WTC11 (cell line): ENCODE data around the gene TYRO3. TPM values are rescaled to one million over a fixed set of nuclear protein-coding genes. Genes with fewer than 3 reads are reported as not detected.

ENCODE experiments used
- ATAC-seq: fragments of 200-7000 bp; cut with Tn5 transposase; 2 replicates; pipeline ENCODE4 v1.10.0; 2021; ENCODE audit warnings: mild to moderate bottlenecking, moderate library complexity
- CTCF ChIA-PET: fragments of 300-600 bp; sonication (Branson Sonifier 250); formaldehyde crosslinking; loops from one replicate; lab custom pipeline; 2021; ENCODE audit warnings: antibody characterized with exemption; lab: Charles Lee
- POLR2A ChIA-PET: fragments of 350-600 bp; sonication (Branson Sonifier 250); formaldehyde crosslinking; loops from one replicate; lab custom pipeline; 2021; ENCODE audit warnings: antibody characterized with exemption; lab: Charles Lee
- DNase-seq: peaks from one replicate; pipeline ENCODE4 v3.0.0; 2021; ENCODE audit warnings: low spot score
- H3K27ac Mint-ChIP-seq: 2 replicates; pipeline ENCODE4 v1.8.0; 2021; ENCODE audit warnings: mixed read lengths
- H3K27me3 Mint-ChIP-seq: 2 replicates; pipeline ENCODE4 v1.8.0; 2021; ENCODE audit warnings: low read depth, mild to moderate bottlenecking, moderate library complexity, mixed read lengths
- H3K36me3 Mint-ChIP-seq: 2 replicates; pipeline ENCODE4 v1.8.0; 2021; ENCODE audit warnings: mixed read lengths
- H3K4me1 Mint-ChIP-seq: 2 replicates; pipeline ENCODE4 v1.8.0; 2022; ENCODE audit warnings: mixed read lengths
- H3K4me3 Mint-ChIP-seq: 2 replicates; pipeline ENCODE4 v1.8.0; 2021; ENCODE audit warnings: mild to moderate bottlenecking, moderate library complexity, mixed read lengths
- H3K9me3 Mint-ChIP-seq: 2 replicates; pipeline ENCODE4 v1.8.0; 2021; ENCODE audit warnings: mixed read lengths
- CREM ChIP-seq: sonication (generic); formaldehyde crosslinking; IDR thresholded peaks from 2 replicates; pipeline ENCODE4 v1.8.1; 2022; ENCODE audit warnings: mild to moderate bottlenecking, missing genetic modification reagents, moderate library complexity
- ELF4 ChIP-seq: sonication (generic); formaldehyde crosslinking; IDR thresholded peaks from 2 replicates; pipeline ENCODE4 v1.8.1; 2022; ENCODE audit warnings: low read depth, mild to moderate bottlenecking, moderate library complexity, missing genetic modification reagents
- FOXK1 ChIP-seq: sonication (generic); formaldehyde crosslinking; IDR thresholded peaks from 2 replicates; pipeline ENCODE4 v1.8.0; 2022; ENCODE audit warnings: mild to moderate bottlenecking, moderate library complexity, missing genetic modification reagents
- GTF2I ChIP-seq: fragments of 250-450 bp; sonication (Bioruptor Pico); conservative IDR thresholded peaks from 2 replicates; pipeline ENCODE4 v1.4.0; 2021; ENCODE audit warnings: mild to moderate bottlenecking
- HMGA2 ChIP-seq: fragments of 250-450 bp; sonication (Bioruptor Pico); IDR thresholded peaks from 2 replicates; pipeline ENCODE4 v1.4.0; 2021; ENCODE audit warnings: mild to moderate bottlenecking, moderate library complexity
- IRF2 ChIP-seq: sonication (generic); formaldehyde crosslinking; IDR thresholded peaks from 2 replicates; pipeline ENCODE4 v1.8.0; 2022; ENCODE audit warnings: low read depth, missing genetic modification reagents, borderline replicate concordance
- KAT7 ChIP-seq: sonication (generic); formaldehyde crosslinking; IDR thresholded peaks from 2 replicates; pipeline ENCODE4 v1.8.1; 2023; ENCODE audit warnings: missing genetic modification reagents, mild to moderate bottlenecking, borderline replicate concordance
- MYBL2 ChIP-seq: sonication (generic); formaldehyde crosslinking; IDR thresholded peaks from 2 replicates; pipeline ENCODE4 v1.8.1; 2023; ENCODE audit warnings: mild to moderate bottlenecking, moderate library complexity, missing genetic modification reagents
- NFATC4 ChIP-seq: fragments of 250-450 bp; sonication (Bioruptor Pico); IDR thresholded peaks from 2 replicates; pipeline ENCODE4 v1.9.0; 2021; ENCODE audit warnings: mild to moderate bottlenecking
- NFYB ChIP-seq: sonication (generic); formaldehyde crosslinking; conservative IDR thresholded peaks from 2 replicates; pipeline ENCODE4 v1.8.0; 2022; ENCODE audit warnings: low read depth, missing genetic modification reagents
- NR3C1 ChIP-seq: sonication (generic); formaldehyde crosslinking; conservative IDR thresholded peaks from 2 replicates; pipeline ENCODE4 v1.8.1; 2023; ENCODE audit warnings: low read depth, mild to moderate bottlenecking, missing genetic modification reagents
- RELA ChIP-seq: sonication (generic); formaldehyde crosslinking; IDR thresholded peaks from 2 replicates; pipeline ENCODE4 v1.8.1; 2022; ENCODE audit warnings: missing genetic modification reagents, mild to moderate bottlenecking, borderline replicate concordance
- SOX15 ChIP-seq: fragments of 250-450 bp; sonication (Bioruptor Pico); IDR thresholded peaks from 2 replicates; pipeline ENCODE4 v1.9.0; 2021; ENCODE audit warnings: mild to moderate bottlenecking
- TCF7 ChIP-seq: sonication (generic); formaldehyde crosslinking; IDR thresholded peaks from 2 replicates; pipeline ENCODE4 v1.8.0; 2022; ENCODE audit warnings: mild to moderate bottlenecking, low read depth, missing genetic modification reagents, moderate library complexity
- TEAD4 ChIP-seq: sonication (generic); formaldehyde crosslinking; IDR thresholded peaks from 2 replicates; pipeline ENCODE4 v1.8.0; 2022; ENCODE audit warnings: mild to moderate bottlenecking, missing genetic modification reagents
- ZNF219 ChIP-seq: sonication (generic); formaldehyde crosslinking; IDR thresholded peaks from 2 replicates; pipeline ENCODE4 v1.8.0; 2023; ENCODE audit warnings: missing genetic modification reagents, mild to moderate bottlenecking, borderline replicate concordance
- ZNF281 ChIP-seq: sonication (generic); formaldehyde crosslinking; IDR thresholded peaks from 2 replicates; pipeline ENCODE4 v1.8.0; 2023; ENCODE audit warnings: mild to moderate bottlenecking, missing genetic modification reagents
- ZNF416 ChIP-seq: fragments of 250-450 bp; sonication (Bioruptor Pico); IDR thresholded peaks from 2 replicates; pipeline ENCODE4 v1.9.0; 2021; ENCODE audit warnings: mild to moderate bottlenecking, inconsistent platforms
- ZSCAN18 ChIP-seq: fragments of 250-450 bp; sonication (Bioruptor Pico); IDR thresholded peaks from 2 replicates; pipeline ENCODE4 v2.1.2; 2022; ENCODE audit warnings: mild to moderate bottlenecking, moderate library complexity
- total RNA-seq: library from RNA; stranded (reverse); gene quantifications from 3 replicates; pipeline ENCODE4 v1.2.3, GENCODE V29; 2021
- TF ChIP-seq, protein P1 (sequence below): sonication (generic); formaldehyde crosslinking; IDR thresholded peaks from 2 replicates; pipeline ENCODE4 v1.8.1; 2023; ENCODE audit warnings: mild to moderate bottlenecking, missing genetic modification reagents, moderate library complexity
- TF ChIP-seq, protein P2 (sequence below): fragments of 250-450 bp; sonication (Bioruptor Pico); IDR thresholded peaks from 2 replicates; pipeline ENCODE4 v1.9.0; 2021; ENCODE audit warnings: mild to moderate bottlenecking, borderline replicate concordance
- TF ChIP-seq, protein P3 (sequence below): fragments of 250-450 bp; sonication (Bioruptor Pico); IDR thresholded peaks from 2 replicates; pipeline ENCODE4 v1.9.0; 2021; ENCODE audit warnings: mild to moderate bottlenecking

Gene TYRO3
- total RNA-seq, 1 experiment from 2014 or later: 87.9 TPM

GRCh38 chr15:41629463-41629862 lies 70.5 kb downstream of the TYRO3 start:
- peaks cover 40% of the 10 kb centered on the region for H3K4me1 Mint-ChIP-seq
- H3K4me3 Mint-ChIP-seq: no peak overlapping the region
- no peak overlapping the region for H3K27ac Mint-ChIP-seq
- H3K9me3 Mint-ChIP-seq: no peaks in the 10 kb centered on the region
- DNase-seq: no peak
- TF ChIP-seq NR3C1: no peak
- TF ChIP-seq MYBL2: no peak
- TF ChIP-seq NFATC4 (CRISPR knock-in tag): no peak
- TF ChIP-seq ZNF219 (CRISPR knock-in tag): no peak
- no peak for TF ChIP-seq CREM (CRISPR knock-in tag)
- TF ChIP-seq ELF4 (CRISPR knock-in tag): no peak
- no peak for TF ChIP-seq ZSCAN18
- TF ChIP-seq HMGA2 (CRISPR knock-in tag): no peak
- TF ChIP-seq IRF2 (CRISPR knock-in tag): no peak
- no peak for TF ChIP-seq SOX15 (CRISPR knock-in tag)
- TF ChIP-seq TEAD4: no peak
- TF ChIP-seq, all 79 proteins: peak for 0
- ATAC-seq: peak; percentile 18; the same call in 1 of the 2 replicates
- Mint-ChIP-seq H3K36me3 (no peaks in the 10 kb centered on the region), H3K27me3 (no peaks in the 10 kb centered on the region)
- ChIA-PET POLR2A (no interaction called here), CTCF (interaction anchor here (1.3 kb wide), 1 partner anchor 26 kb away, joined by 10 read pairs; no protein-coding TSS in a partner anchor)

- Mint-ChIP-seq H3K4me1 (peaks cover 44% of the 10 kb centered on the region), H3K27ac (peak overlapping the region; percentile 35), H3K4me3 (no peak overlapping the region), H3K36me3 (no peaks in the 10 kb centered on the region), H3K9me3 (no peaks in the 10 kb centered on the region), H3K27me3 (no peaks in the 10 kb centered on the region)
- CTCF ChIA-PET: interaction anchor here (1.3 kb wide), 1 partner anchor 26 kb away, joined by 10 read pairs; no protein-coding TSS in a partner anchor
- ATAC-seq: peak; percentile 75
- DNase-seq: no peak
- POLR2A ChIA-PET: no interaction called here
- TF ChIP-seq, protein P1, sequence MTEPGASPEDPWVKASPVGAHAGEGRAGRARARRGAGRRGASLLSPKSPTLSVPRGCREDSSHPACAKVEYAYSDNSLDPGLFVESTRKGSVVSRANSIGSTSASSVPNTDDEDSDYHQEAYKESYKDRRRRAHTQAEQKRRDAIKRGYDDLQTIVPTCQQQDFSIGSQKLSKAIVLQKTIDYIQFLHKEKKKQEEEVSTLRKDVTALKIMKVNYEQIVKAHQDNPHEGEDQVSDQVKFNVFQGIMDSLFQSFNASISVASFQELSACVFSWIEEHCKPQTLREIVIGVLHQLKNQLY (CRISPR knock-in tag): no peak
- TF ChIP-seq NFYB (no peak), KAT7 (CRISPR knock-in tag) (no peak), ZNF281 (CRISPR knock-in tag) (no peak), RELA (CRISPR knock-in tag) (no peak), ZNF416 (CRISPR knock-in tag) (no peak), GTF2I (no peak), FOXK1 (CRISPR knock-in tag) (no peak), TCF7 (CRISPR knock-in tag) (no peak)
- TF ChIP-seq, protein P2, sequence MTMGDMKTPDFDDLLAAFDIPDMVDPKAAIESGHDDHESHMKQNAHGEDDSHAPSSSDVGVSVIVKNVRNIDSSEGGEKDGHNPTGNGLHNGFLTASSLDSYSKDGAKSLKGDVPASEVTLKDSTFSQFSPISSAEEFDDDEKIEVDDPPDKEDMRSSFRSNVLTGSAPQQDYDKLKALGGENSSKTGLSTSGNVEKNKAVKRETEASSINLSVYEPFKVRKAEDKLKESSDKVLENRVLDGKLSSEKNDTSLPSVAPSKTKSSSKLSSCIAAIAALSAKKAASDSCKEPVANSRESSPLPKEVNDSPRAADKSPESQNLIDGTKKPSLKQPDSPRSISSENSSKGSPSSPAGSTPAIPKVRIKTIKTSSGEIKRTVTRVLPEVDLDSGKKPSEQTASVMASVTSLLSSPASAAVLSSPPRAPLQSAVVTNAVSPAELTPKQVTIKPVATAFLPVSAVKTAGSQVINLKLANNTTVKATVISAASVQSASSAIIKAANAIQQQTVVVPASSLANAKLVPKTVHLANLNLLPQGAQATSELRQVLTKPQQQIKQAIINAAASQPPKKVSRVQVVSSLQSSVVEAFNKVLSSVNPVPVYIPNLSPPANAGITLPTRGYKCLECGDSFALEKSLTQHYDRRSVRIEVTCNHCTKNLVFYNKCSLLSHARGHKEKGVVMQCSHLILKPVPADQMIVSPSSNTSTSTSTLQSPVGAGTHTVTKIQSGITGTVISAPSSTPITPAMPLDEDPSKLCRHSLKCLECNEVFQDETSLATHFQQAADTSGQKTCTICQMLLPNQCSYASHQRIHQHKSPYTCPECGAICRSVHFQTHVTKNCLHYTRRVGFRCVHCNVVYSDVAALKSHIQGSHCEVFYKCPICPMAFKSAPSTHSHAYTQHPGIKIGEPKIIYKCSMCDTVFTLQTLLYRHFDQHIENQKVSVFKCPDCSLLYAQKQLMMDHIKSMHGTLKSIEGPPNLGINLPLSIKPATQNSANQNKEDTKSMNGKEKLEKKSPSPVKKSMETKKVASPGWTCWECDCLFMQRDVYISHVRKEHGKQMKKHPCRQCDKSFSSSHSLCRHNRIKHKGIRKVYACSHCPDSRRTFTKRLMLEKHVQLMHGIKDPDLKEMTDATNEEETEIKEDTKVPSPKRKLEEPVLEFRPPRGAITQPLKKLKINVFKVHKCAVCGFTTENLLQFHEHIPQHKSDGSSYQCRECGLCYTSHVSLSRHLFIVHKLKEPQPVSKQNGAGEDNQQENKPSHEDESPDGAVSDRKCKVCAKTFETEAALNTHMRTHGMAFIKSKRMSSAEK (CRISPR knock-in tag): no peak
- TF ChIP-seq, protein P3, sequence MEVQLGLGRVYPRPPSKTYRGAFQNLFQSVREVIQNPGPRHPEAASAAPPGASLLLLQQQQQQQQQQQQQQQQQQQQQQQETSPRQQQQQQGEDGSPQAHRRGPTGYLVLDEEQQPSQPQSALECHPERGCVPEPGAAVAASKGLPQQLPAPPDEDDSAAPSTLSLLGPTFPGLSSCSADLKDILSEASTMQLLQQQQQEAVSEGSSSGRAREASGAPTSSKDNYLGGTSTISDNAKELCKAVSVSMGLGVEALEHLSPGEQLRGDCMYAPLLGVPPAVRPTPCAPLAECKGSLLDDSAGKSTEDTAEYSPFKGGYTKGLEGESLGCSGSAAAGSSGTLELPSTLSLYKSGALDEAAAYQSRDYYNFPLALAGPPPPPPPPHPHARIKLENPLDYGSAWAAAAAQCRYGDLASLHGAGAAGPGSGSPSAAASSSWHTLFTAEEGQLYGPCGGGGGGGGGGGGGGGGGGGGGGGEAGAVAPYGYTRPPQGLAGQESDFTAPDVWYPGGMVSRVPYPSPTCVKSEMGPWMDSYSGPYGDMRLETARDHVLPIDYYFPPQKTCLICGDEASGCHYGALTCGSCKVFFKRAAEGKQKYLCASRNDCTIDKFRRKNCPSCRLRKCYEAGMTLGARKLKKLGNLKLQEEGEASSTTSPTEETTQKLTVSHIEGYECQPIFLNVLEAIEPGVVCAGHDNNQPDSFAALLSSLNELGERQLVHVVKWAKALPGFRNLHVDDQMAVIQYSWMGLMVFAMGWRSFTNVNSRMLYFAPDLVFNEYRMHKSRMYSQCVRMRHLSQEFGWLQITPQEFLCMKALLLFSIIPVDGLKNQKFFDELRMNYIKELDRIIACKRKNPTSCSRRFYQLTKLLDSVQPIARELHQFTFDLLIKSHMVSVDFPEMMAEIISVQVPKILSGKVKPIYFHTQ: no peak
These were observed 70.9 kb downstream of the TYRO3 start for GRCh38 chr15:41629883-41630282.
